Gastroesophageal sphincter (tissue), 4 donors: ENCODE data around the gene IGLL5. TPM values are rescaled to one million over a fixed set of nuclear protein-coding genes. Genes with fewer than 3 reads are reported as not detected.
A peak's percentile ranks its signal among the peaks of the same experiment; 100 is the strongest.

Experiments used
- ATAC-seq: fragments of 150-250 bp; one replicate; pipeline ENCODE4 v1.9.1; 2016; ENCODE audit warnings: mild to moderate bottlenecking, moderate library complexity
- H3K27ac ChIP-seq, 4 donors: fragments of 200-600 bp; sonication (generic) in 3 of 4; 1 replicate in 3 of 4; 2 replicates in 1 of 4; pipeline ENCODE4 v1.5.1; 2016 to 2019
- H3K27me3 ChIP-seq: fragments of 200-600 bp; sonication (generic); one replicate; pipeline ENCODE4 v1.5.1; 2019
- H3K36me3 ChIP-seq, 2 donors: fragments of 200-600 bp; sonication (generic); one replicate each; pipeline ENCODE4 v1.5.1; 2019; ENCODE audit warnings: control low read depth in 1 of 2
- H3K4me1 ChIP-seq, 3 donors: fragments of 200-600 bp; sonication (generic); 1 replicate in 2 of 3; 2 replicates in 1 of 3; pipeline ENCODE4 v1.5.1; 2016 to 2019; ENCODE audit warnings: control low read depth in 2 of 3
- H3K4me3 ChIP-seq, 2 donors: fragments of 200-600 bp; sonication (generic); one replicate each; pipeline ENCODE4 v1.5.1; 2019; ENCODE audit warnings: mild to moderate bottlenecking in 1 of 2, moderate library complexity in 1 of 2
- H3K9me3 ChIP-seq, 3 donors: fragments of 200-600 bp; sonication (generic); one replicate each; pipeline ENCODE4 v1.5.1; 2017 to 2019; ENCODE audit warnings: control low read depth in 2 of 3
- CTCF ChIP-seq, 4 experiments: fragments of 200-600 bp in 2 of 4; fragments of 450-650 bp in 2 of 4; sonication (generic) in 1 of 4; IDR thresholded peaks; one replicate each; pipeline ENCODE4 v1.5.1; 2017 to 2019; ENCODE audit warnings: antibody characterized with exemption in 4 of 4, mild to moderate bottlenecking in 2 of 4, moderate library complexity in 2 of 4
- EP300 ChIP-seq: sonication (generic); formaldehyde crosslinking; IDR thresholded peaks from one replicate; pipeline ENCODE4 v1.6.1; 2017; ENCODE audit warnings: antibody characterized with exemption, mild to moderate bottlenecking
- POLR2A ChIP-seq, 2 donors: fragments of 450-650 bp; IDR thresholded peaks; one replicate each; pipeline ENCODE4 v1.6.1; 2017; ENCODE audit warnings: antibody characterized with exemption in 2 of 2, mild to moderate bottlenecking in 2 of 2, moderate library complexity in 1 of 2
- POLR2AphosphoS5 ChIP-seq: sonication (generic); formaldehyde crosslinking; IDR thresholded peaks from one replicate; pipeline ENCODE4 v1.6.1; 2017; ENCODE audit warnings: antibody characterized with exemption
- WGBS, 2 donors: methylation state at CpG; one replicate each; pipeline ENCODE4 v1.1.5; 2018; ENCODE audit warnings: low coverage in 1 of 2; 5-methylcytosine and 5-hydroxymethylcytosine counted together
- total RNA-seq, 4 donors: library from RNA; depleted of rRNA; stranded (reverse); fragments of >200 nt; gene quantifications; one replicate each; pipeline ENCODE4 v1.1.0, GENCODE V29; 2016

IGLL5 gene
- total RNA-seq, 4 donors from 2014 or later, result 4.1 TPM; not detected in 3

GRCh38 chr22:22877523-22878210 is 9.9 kb upstream of the IGLL5 start:
- Histone ChIP-seq H3K27ac (no peak overlapping the region), H3K4me1 (no peaks in the 10 kb centered on the region), H3K4me3 (no peak overlapping the region), H3K27me3 (peaks cover 42% of the 10 kb centered on the region), H3K36me3 (no peaks in the 10 kb centered on the region), H3K9me3 (peaks cover 0 to 14% (median 0%) of the 10 kb centered on the region in 3 donors)
- WGBS, 2 donors, result 2 to 3% methylated on average over 5 of the region's 7 CpGs
- no peak for ATAC-seq
- TF ChIP-seq CTCF (IDR thresholded peaks at IDR 0.05) (peak in 3 of 4 experiments; percentile 37 to 57 (median 39)), EP300 (no peak)

- Histone ChIP-seq H3K27me3 (peaks cover 39% of the 10 kb centered on the region), H3K4me3 (no peak overlapping the region), H3K4me1 (no peaks in the 10 kb centered on the region), H3K27ac (no peak overlapping the region), H3K9me3 (peaks cover 0 to 14% (median 0%) of the 10 kb centered on the region in 3 donors), H3K36me3 (no peaks in the 10 kb centered on the region)
- ATAC-seq, result no peak
- TF ChIP-seq EP300, result no peak
- TF ChIP-seq POLR2A (IDR thresholded peaks at IDR 0.05), result no peak
- no peak for TF ChIP-seq POLR2AphosphoS5
- no peak for TF ChIP-seq CTCF (IDR thresholded peaks at IDR 0.05)
- WGBS, 2 donors, result 56 to 70% methylated on average over 2 of the region's 2 CpGs
Observed at GRCh38 chr22:22878211-22878570, 9.4 kb upstream of the IGLL5 start.

GRCh38 chr22:22878801-22879674 is 8.6 kb upstream of the IGLL5 start:
- Histone ChIP-seq H3K27ac (no peak overlapping the region), H3K9me3 (peaks cover 0 to 10% (median 0%) of the 10 kb centered on the region in 3 donors), H3K36me3 (no peaks in the 10 kb centered on the region), H3K27me3 (peaks cover 35% of the 10 kb centered on the region), H3K4me1 (no peaks in the 10 kb centered on the region), H3K4me3 (no peak overlapping the region)
- WGBS, 2 donors, result 71 to 86% methylated on average over 3 to 5 of the region's 11 CpGs
- TF ChIP-seq POLR2A (IDR thresholded peaks at IDR 0.05) (no peak), CTCF (IDR thresholded peaks at IDR 0.05) (no peak), POLR2AphosphoS5 (no peak), EP300 (no peak)
- ATAC-seq, result no peak

GRCh38 chr22:22879675-22880155 is 7.9 kb upstream of the IGLL5 start:
- H3K36me3 ChIP-seq, result no peaks in the 10 kb centered on the region
- no peak for ATAC-seq
- no peaks in the 10 kb centered on the region for H3K4me1 ChIP-seq
- 57 to 69% methylated on average over 3 to 4 of the region's 5 CpGs for WGBS, 2 donors
- H3K27me3 ChIP-seq, result peaks cover 30% of the 10 kb centered on the region
- H3K9me3 ChIP-seq, result peaks cover 0 to 4% (median 0%) of the 10 kb centered on the region in 3 donors
- TF ChIP-seq POLR2AphosphoS5, result no peak
- H3K4me3 ChIP-seq, result no peak overlapping the region
- no peak overlapping the region for H3K27ac ChIP-seq

GRCh38 chr22:22880645-22881044 is 7.0 kb upstream of the IGLL5 start:
- 92% methylated on average over 5 of the region's 9 CpGs; no CpG with 5 or more reads in 1 of the 2 donors for WGBS, 2 donors
- H3K36me3 ChIP-seq, result no peaks in the 10 kb centered on the region
- H3K4me1 ChIP-seq, result no peaks in the 10 kb centered on the region
- peaks cover 30% of the 10 kb centered on the region for H3K27me3 ChIP-seq
- no peak overlapping the region for H3K27ac ChIP-seq
- no peak overlapping the region for H3K4me3 ChIP-seq
- TF ChIP-seq POLR2AphosphoS5 (no peak), EP300 (no peak), CTCF (IDR thresholded peaks at IDR 0.05) (no peak), POLR2A (IDR thresholded peaks at IDR 0.05) (no peak)
- ATAC-seq, result no peak
- no peaks in the 10 kb centered on the region for H3K9me3 ChIP-seq
